Endothelial cell of hepatic sinusoid (primary cell): ENCODE measurements around the gene RFX4.

Experiments
- in situ Hi-C: cut with HindIII; loops from 2 replicates; pipeline ENCODE4 v1.10.0; 2017; ENCODE audit warnings: low sequenced_read_pairs

RFX4 gene

GRCh38 chr12:106790020-106790419 is 207.2 kb downstream of the RFX4 start:
- in situ Hi-C loops: no loop called here

- in situ Hi-C loops: no loop called here
These were observed 208.7 kb downstream of the RFX4 start for GRCh38 chr12:106791531-106791930.

- in situ Hi-C loops: no loop called here
These were observed 211.6 kb downstream of the RFX4 start for GRCh38 chr12:106794369-106794768.

- in situ Hi-C loops: no loop called here
These were observed 218.4 kb downstream of the RFX4 start for GRCh38 chr12:106801167-106801708.

GRCh38 chr12:106801830-106802533 is 219.2 kb downstream of the RFX4 start:
- in situ Hi-C loops: no loop called here

GRCh38 chr12:106804668-106805067 is 221.9 kb downstream of the RFX4 start:
- in situ Hi-C loops: no loop called here
